Natural killer cell (primary cell): ENCODE data around the gene P2RX5. TPM values are rescaled to one million over a fixed set of nuclear protein-coding genes. Genes with fewer than 3 reads are reported as not detected.

Experiments
- ATAC-seq, 3 donors: fragments of 150-1000 bp in 2 of 3; fragments of 200-7000 bp in 1 of 3; cut with Tn5 transposase; 1 replicate in 1 of 3; 2 replicates in 2 of 3; pipeline ENCODE4 v1.10.0; 2021; ENCODE audit warnings: mild to moderate bottlenecking in 2 of 3, moderate library complexity in 2 of 3
- DNase-seq, 2 donors: peaks; one replicate each; pipeline versions ENCODE4 v3.0.0 to v3.0.0-alpha.2; 2013 to 2021; ENCODE audit warnings: mixed read lengths in 1 of 2
- H3K27ac ChIP-seq: one replicate; pipeline ENCODE4 v1.5.1; 2013; ENCODE audit warnings: mild to moderate bottlenecking, low read length
- H3K27me3 ChIP-seq: one replicate; pipeline ENCODE4 v1.6.1; 2013; ENCODE audit warnings: low read length; ENCODE audit not compliant: control insufficient read depth, insufficient read depth
- H3K36me3 ChIP-seq: one replicate; pipeline ENCODE4 v1.6.1; 2013; ENCODE audit warnings: low read length; ENCODE audit not compliant: control insufficient read depth, insufficient read depth
- H3K4me1 ChIP-seq: one replicate; pipeline ENCODE4 v1.6.1; 2013; ENCODE audit warnings: low read length; ENCODE audit not compliant: control insufficient read depth, insufficient read depth
- H3K4me3 ChIP-seq: one replicate; pipeline ENCODE4 v1.5.1; 2013; ENCODE audit warnings: low read length
- H3K9me3 ChIP-seq: one replicate; pipeline ENCODE4 v1.6.1; 2013; ENCODE audit warnings: low read length; ENCODE audit not compliant: control insufficient read depth, insufficient read depth
- H3K27ac Mint-ChIP-seq, 2 donors: one replicate each; pipeline ENCODE4 v1.8.0; 2022; ENCODE audit warnings: mild to moderate bottlenecking in 2 of 2, mixed read lengths in 2 of 2, moderate library complexity in 1 of 2
- H3K27me3 Mint-ChIP-seq, 2 donors: one replicate each; pipeline ENCODE4 v1.8.0; 2022; ENCODE audit warnings: low read depth in 2 of 2, mixed read lengths in 2 of 2
- H3K36me3 Mint-ChIP-seq: one replicate; pipeline ENCODE4 v1.8.0; 2022; ENCODE audit warnings: mixed read lengths
- H3K4me1 Mint-ChIP-seq, 2 donors: one replicate each; pipeline ENCODE4 v1.8.0; 2022; ENCODE audit warnings: mixed read lengths in 2 of 2
- H3K4me3 Mint-ChIP-seq: one replicate; pipeline ENCODE4 v1.8.0; 2022; ENCODE audit warnings: mild to moderate bottlenecking, moderate library complexity, mixed read lengths
- H3K9me3 Mint-ChIP-seq, 2 donors: one replicate each; pipeline ENCODE4 v1.8.0; 2022; ENCODE audit warnings: mixed read lengths in 2 of 2
- WGBS: methylation state at CpG from one replicate; pipeline ENCODE4 v1.1.7; 2013; ENCODE audit warnings: missing lambda C conversion rate; ENCODE audit not compliant: insufficient coverage; 5-methylcytosine and 5-hydroxymethylcytosine counted together
- intact Hi-C: fragments of 100-400 bp; cut with micrococcal nuclease; formaldehyde crosslinking; loops from one replicate; pipeline ENCODE4 v1.14.2; 2022
- total RNA-seq, 4 donors: library from RNA; stranded (reverse); fragments of 120-200 nt in 1 of 4; gene quantifications; one replicate each; pipeline versions ENCODE4 v1.2.3 to v1.2.4, GENCODE V29; 2013 to 2022
- TF ChIP-seq, protein P1 (sequence below): fragments of 200-600 bp; IDR thresholded peaks from one replicate; pipeline ENCODE4 v1.8.0; 2022; ENCODE audit warnings: antibody characterized with exemption

The P2RX5 gene
- total RNA-seq, 3 donors from 2014 or later (not counting 1 experiment from before 2014, with no cell fraction given), result 7.8 to 15.4 (median 9.2) TPM

- Mint-ChIP-seq H3K4me3 (peak overlapping the region; percentile 62), H3K27me3 (peaks cover 0 to 8% of the 10 kb centered on the region in 2 donors), H3K27ac (peak overlapping the region; percentile 69 to 79), H3K9me3 (no peaks in the 10 kb centered on the region), H3K36me3 (no peaks in the 10 kb centered on the region), H3K4me1 (peaks cover 12 to 36% of the 10 kb centered on the region in 2 donors)
- Histone ChIP-seq H3K27me3 (peaks cover 3% of the 10 kb centered on the region), H3K9me3 (no peaks in the 10 kb centered on the region), H3K4me1 (peaks cover 68% of the 10 kb centered on the region), H3K27ac (peak overlapping the region; percentile 52), H3K36me3 (peaks cover 2% of the 10 kb centered on the region), H3K4me3 (peak overlapping the region; percentile 60)
- intact Hi-C loops, result loop anchor here (1.0 to 5.0 kb wide), 3 partner anchors 17 to 102 kb away; no protein-coding TSS in a partner anchor
- DNase-seq (peak; percentile 61 to 63), ATAC-seq (peak; percentile 70 to 87 (median 74))
- TF ChIP-seq, protein P1, sequence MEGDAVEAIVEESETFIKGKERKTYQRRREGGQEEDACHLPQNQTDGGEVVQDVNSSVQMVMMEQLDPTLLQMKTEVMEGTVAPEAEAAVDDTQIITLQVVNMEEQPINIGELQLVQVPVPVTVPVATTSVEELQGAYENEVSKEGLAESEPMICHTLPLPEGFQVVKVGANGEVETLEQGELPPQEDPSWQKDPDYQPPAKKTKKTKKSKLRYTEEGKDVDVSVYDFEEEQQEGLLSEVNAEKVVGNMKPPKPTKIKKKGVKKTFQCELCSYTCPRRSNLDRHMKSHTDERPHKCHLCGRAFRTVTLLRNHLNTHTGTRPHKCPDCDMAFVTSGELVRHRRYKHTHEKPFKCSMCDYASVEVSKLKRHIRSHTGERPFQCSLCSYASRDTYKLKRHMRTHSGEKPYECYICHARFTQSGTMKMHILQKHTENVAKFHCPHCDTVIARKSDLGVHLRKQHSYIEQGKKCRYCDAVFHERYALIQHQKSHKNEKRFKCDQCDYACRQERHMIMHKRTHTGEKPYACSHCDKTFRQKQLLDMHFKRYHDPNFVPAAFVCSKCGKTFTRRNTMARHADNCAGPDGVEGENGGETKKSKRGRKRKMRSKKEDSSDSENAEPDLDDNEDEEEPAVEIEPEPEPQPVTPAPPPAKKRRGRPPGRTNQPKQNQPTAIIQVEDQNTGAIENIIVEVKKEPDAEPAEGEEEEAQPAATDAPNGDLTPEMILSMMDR, result no peak
- 5% methylated on average over 9 of the region's 9 CpGs for WGBS
These were observed 2.1 kb downstream of the P2RX5 start for GRCh38 chr17:3693829-3694231.

DNA sequence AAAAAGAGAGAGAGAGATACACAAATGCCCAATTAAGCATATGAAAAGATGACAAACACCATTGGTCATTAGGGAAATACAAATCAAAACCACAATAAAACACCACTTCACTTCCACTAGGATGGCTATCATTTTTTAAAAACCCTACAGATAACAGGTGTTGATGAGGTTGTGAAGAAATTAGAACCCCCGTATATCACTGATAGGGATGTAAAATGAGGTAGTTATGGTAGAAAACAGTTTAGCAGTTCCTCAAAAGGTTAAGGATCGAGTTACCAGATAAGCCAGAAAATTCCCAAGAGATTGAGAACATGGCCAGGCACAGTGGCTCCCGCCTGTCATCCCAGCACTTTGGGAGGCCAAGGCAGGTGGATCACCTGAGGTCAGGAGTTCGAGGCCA lies 2.8 kb downstream of the P2RX5 start:
- 73% methylated on average over 4 of the region's 4 CpGs for WGBS
- Histone ChIP-seq H3K36me3 (peaks cover 2% of the 10 kb centered on the region), H3K4me1 (peaks cover 71% of the 10 kb centered on the region), H3K4me3 (peak overlapping the region; percentile 21), H3K27ac (peak overlapping the region; percentile 43), H3K27me3 (peaks cover 3% of the 10 kb centered on the region), H3K9me3 (no peaks in the 10 kb centered on the region)
- TF ChIP-seq, protein P1, result no peak
- H3K27ac Mint-ChIP-seq, result no peak overlapping the region
- ATAC-seq (no peak), DNase-seq (no peak)
- H3K4me3 Mint-ChIP-seq, result no peak overlapping the region
- peaks cover 12 to 36% of the 10 kb centered on the region in 2 donors for H3K4me1 Mint-ChIP-seq
- no peaks in the 10 kb centered on the region for H3K36me3 Mint-ChIP-seq
- no peaks in the 10 kb centered on the region for H3K9me3 Mint-ChIP-seq
- intact Hi-C loops, result loop anchor here (5.0 kb wide), 1 partner anchor 74 kb away; no protein-coding TSS in a partner anchor
- peaks cover 0 to 8% of the 10 kb centered on the region in 2 donors for H3K27me3 Mint-ChIP-seq

DNA sequence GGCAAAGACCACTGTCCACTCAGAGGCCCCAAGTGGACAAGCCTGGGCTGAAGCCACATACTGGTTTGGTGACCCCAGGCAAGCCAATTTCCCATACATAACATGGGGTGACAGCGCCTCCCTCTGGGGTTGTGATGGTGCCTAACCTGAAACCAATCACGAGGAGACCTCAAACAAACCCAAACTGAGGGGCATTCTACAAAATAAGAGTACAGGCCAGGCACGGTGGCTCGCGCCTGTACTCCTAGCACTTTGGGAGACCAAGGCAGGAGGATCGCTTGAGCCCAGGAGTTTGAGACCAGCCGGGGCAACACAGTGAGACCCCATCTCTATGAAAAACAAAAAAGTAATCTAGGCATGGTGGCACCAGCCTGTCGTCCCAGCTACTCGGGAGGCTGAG lies 3.6 kb downstream of the P2RX5 start:
- Mint-ChIP-seq H3K36me3 (no peaks in the 10 kb centered on the region), H3K4me1 (peaks cover 12 to 36% of the 10 kb centered on the region in 2 donors), H3K27me3 (peaks cover 0 to 8% of the 10 kb centered on the region in 2 donors), H3K4me3 (no peak overlapping the region), H3K27ac (no peak overlapping the region), H3K9me3 (no peaks in the 10 kb centered on the region)
- DNase-seq, result no peak
- Histone ChIP-seq H3K9me3 (no peaks in the 10 kb centered on the region), H3K36me3 (peaks cover 2% of the 10 kb centered on the region), H3K4me3 (no peak overlapping the region), H3K4me1 (peaks cover 71% of the 10 kb centered on the region), H3K27me3 (peaks cover 3% of the 10 kb centered on the region), H3K27ac (no peak overlapping the region)
- 84% methylated on average over 9 of the region's 9 CpGs for WGBS
- TF ChIP-seq, protein P1, result no peak
- ATAC-seq, result no peak
- intact Hi-C loops, result loop anchor here (5.0 kb wide), 1 partner anchor 75 kb away; no protein-coding TSS in a partner anchor

GRCh38 chr17:3691617-3692067 lies 4.3 kb downstream of the P2RX5 start:
- 89% methylated on average over 16 of the region's 16 CpGs for WGBS
- ATAC-seq, result no peak
- Histone ChIP-seq H3K27ac (no peak overlapping the region), H3K27me3 (peaks cover 3% of the 10 kb centered on the region), H3K36me3 (peaks cover 2% of the 10 kb centered on the region), H3K4me1 (peaks cover 69% of the 10 kb centered on the region), H3K9me3 (no peaks in the 10 kb centered on the region), H3K4me3 (no peak overlapping the region)
- TF ChIP-seq, protein P1, result no peak
- Mint-ChIP-seq H3K4me3 (no peak overlapping the region), H3K27ac (no peak overlapping the region), H3K9me3 (no peaks in the 10 kb centered on the region), H3K4me1 (peaks cover 12 to 33% of the 10 kb centered on the region in 2 donors), H3K36me3 (no peaks in the 10 kb centered on the region), H3K27me3 (peaks cover 0 to 8% of the 10 kb centered on the region in 2 donors)
- no peak for DNase-seq
- intact Hi-C loops, result loop anchor here (5.0 kb wide), 1 partner anchor 76 kb away; no protein-coding TSS in a partner anchor
